H1 (cell line): Measurements from ENCODE around the gene CD300E.

Source experiments
- CTCF ChIP-seq, 3 experiments: IDR thresholded peaks; 1 replicate in 2 of 3; 2 replicates in 1 of 3; pipeline versions ENCODE4 v1.5.1 to v1.6.1; 2011; ENCODE audit warnings: low read length in 3 of 3, mild to moderate bottlenecking in 3 of 3, inconsistent platforms in 2 of 3, low read depth in 1 of 3, moderate library complexity in 1 of 3; ENCODE audit not compliant: insufficient read depth in 1 of 3; ENCODE audit errors: control extremely low read depth in 1 of 3
- GABPA ChIP-seq: IDR thresholded peaks from 2 replicates; pipeline ENCODE4 v1.6.1; 2011; ENCODE audit warnings: mild to moderate bottlenecking, low read length, moderate library complexity, borderline replicate concordance; ENCODE audit not compliant: insufficient read depth
- MAX ChIP-seq: IDR thresholded peaks from 2 replicates; pipeline ENCODE4 v1.6.1; 2012; ENCODE audit warnings: inconsistent platforms
- POLR2A ChIP-seq, 2 experiments: IDR thresholded peaks; 1 replicate in 1 of 2; 2 replicates in 1 of 2; pipeline ENCODE4 v1.6.1; 2011; ENCODE audit warnings: low read depth in 2 of 2, low read length in 2 of 2, mild to moderate bottlenecking in 2 of 2; ENCODE audit errors: control extremely low read depth in 1 of 2
- RNF2 ChIP-seq: fragments of 200-900, 300-1000 bp; sonication (generic); IDR thresholded peaks from 2 replicates; pipeline ENCODE4 v1.7.1; 2016; ENCODE audit warnings: borderline replicate concordance, low read depth, mild to moderate bottlenecking, antibody characterized with exemption, low read length; ENCODE audit not compliant: poor library complexity, severe bottlenecking; ENCODE audit errors: missing control alignments
- TAF1 ChIP-seq: IDR thresholded peaks from 2 replicates; pipeline ENCODE4 v1.6.1; 2011; ENCODE audit warnings: mild to moderate bottlenecking, low read depth, low read length
- ZNF274 ChIP-seq: IDR thresholded peaks from 2 replicates; pipeline ENCODE4 v1.7.0; 2012; ENCODE audit warnings: low read length, borderline replicate concordance; ENCODE audit errors: extremely low read depth

- no peak for TF ChIP-seq MAX
- no peak for TF ChIP-seq POLR2A (IDR thresholded peaks at IDR 0.05; ENCODE audit: control extremely low read depth in 1 of 2, low read depth in 2 of 2, low read length in 2 of 2)
- no peak for TF ChIP-seq CTCF (IDR thresholded peaks at IDR 0.05; ENCODE audit: control extremely low read depth in 1 of 3, insufficient read depth in 1 of 3, low read depth in 1 of 3, low read length in 3 of 3)
- TF ChIP-seq GABPA, result no peak
- TF ChIP-seq TAF1, result no peak
- TF ChIP-seq RNF2, result no peak
- TF ChIP-seq ZNF274, result no peak
Observed at GRCh38 chr17:74607221-74607620, 16.3 kb downstream of the CD300E start.
